ENCODE measurements around the gene ZMYND15.

DNA sequence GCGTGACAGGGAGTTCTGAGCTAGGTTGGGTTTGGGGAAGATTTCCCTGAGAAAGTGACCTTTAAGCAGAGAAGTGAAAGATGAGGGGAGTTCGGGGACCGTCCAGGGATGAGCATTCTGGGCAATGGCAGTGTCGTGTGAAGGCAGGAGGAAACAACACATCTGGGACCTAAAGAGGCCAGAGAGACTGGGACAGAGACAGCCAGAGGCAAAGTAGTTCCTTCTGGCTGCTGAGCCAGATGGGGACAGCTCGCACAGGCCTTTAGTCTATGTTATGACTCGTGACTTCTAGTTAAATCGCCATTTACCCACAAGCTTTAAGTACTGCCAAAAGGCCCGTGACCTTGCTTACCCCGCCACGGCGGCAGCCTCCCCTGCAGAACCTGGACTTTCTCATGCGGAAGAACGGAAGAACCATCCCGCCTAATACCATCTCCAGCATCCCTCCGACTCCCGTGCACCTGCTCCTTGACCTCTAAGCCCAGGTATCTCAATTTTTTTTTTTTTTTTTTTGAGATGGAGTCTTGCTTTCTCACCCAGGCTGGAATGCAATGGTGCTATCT, 16.9 kb upstream of the ZMYND15 start:
- TF ChIP-seq EZH2 (IDR thresholded peaks at IDR 0.05; ENCODE audit: insufficient read depth, poor library complexity, severe bottlenecking) (no peak), EZH2phosphoT487 (IDR thresholded peaks at IDR 0.05; ENCODE audit: insufficient read depth, low read depth) (no peak)

Measured in GM23248 (cell line).